ENCODE results near the gene SIKE1. TPM values are rescaled to one million over a fixed set of nuclear protein-coding genes. Genes with fewer than 3 reads are reported as not detected.
"Not testable (repeated sequence)": the region's sequence is repeated elsewhere in the genome, so short reads cannot be mapped to it uniquely, and the experiment has no call there.

Gene SIKE1
- total RNA-seq, 1 donor from 2014 or later = 55.0 TPM

DNA sequence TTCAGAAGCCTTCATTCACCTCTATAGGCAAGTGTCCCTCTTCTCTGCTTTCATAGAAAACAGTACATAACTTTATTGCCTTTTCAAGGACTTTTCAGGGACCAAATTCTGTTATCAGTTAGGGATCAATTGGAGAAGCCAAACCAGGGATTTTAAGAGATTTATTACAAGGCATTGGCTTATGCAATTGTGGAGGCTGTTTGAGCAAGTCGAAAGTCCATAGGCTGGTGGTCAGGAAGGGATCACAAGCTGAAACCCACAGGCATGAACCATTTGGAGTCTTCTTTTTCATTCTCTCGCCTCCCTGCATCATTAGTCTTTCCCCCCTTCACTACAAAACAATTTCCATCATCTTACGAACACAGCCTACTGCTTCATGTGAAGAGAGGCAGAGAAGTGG lies 39.4 kb upstream of the SIKE1 start:
- no peak for DNase-seq (ENCODE audit: low spot score)
- no peak overlapping the region for H3K4me3 Mint-ChIP-seq (ENCODE audit: unreplicated experiment)
- H3K4me1 Mint-ChIP-seq (ENCODE audit: low read depth) = no peaks in the 10 kb centered on the region
- TF ChIP-seq, protein P1, sequence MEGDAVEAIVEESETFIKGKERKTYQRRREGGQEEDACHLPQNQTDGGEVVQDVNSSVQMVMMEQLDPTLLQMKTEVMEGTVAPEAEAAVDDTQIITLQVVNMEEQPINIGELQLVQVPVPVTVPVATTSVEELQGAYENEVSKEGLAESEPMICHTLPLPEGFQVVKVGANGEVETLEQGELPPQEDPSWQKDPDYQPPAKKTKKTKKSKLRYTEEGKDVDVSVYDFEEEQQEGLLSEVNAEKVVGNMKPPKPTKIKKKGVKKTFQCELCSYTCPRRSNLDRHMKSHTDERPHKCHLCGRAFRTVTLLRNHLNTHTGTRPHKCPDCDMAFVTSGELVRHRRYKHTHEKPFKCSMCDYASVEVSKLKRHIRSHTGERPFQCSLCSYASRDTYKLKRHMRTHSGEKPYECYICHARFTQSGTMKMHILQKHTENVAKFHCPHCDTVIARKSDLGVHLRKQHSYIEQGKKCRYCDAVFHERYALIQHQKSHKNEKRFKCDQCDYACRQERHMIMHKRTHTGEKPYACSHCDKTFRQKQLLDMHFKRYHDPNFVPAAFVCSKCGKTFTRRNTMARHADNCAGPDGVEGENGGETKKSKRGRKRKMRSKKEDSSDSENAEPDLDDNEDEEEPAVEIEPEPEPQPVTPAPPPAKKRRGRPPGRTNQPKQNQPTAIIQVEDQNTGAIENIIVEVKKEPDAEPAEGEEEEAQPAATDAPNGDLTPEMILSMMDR (IDR thresholded peaks at IDR 0.05) = no peak
- H3K9me3 Mint-ChIP-seq (ENCODE audit: low read depth) = peaks cover 26% of the 10 kb centered on the region
- H3K36me3 Mint-ChIP-seq (ENCODE audit: low read depth) = no peaks in the 10 kb centered on the region
- H3K27me3 Mint-ChIP-seq (ENCODE audit: low read depth) = peaks cover 10% of the 10 kb centered on the region
- H3K27ac Mint-ChIP-seq (ENCODE audit: unreplicated experiment) = no peak overlapping the region

DNA sequence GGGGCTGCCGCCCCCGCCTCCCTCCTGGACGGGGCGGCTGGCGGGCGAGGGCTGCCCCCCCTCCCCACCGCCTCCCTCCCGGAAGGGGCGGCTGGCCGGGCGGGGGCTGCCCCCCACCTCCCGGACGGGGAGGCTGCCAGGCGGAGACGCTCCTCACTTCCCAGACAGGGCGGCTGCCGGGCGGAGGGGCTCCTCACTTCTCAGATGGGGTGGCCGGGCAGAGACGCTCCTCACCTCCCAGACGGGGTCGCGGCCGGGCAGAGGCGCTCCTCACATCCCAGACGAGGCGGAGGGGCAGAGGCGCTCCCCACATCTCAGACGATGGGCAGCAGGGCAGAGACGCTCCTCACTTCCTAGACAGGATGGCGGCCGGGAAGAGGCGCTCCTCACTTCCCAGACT lies 24.0 kb upstream of the SIKE1 start:
- peaks cover 22% of the 10 kb centered on the region for H3K27me3 Mint-ChIP-seq (ENCODE audit: low read depth)
- H3K4me1 Mint-ChIP-seq (ENCODE audit: low read depth); DNase-seq (ENCODE audit: low spot score); H3K9me3 Mint-ChIP-seq (ENCODE audit: low read depth); H3K27ac Mint-ChIP-seq (ENCODE audit: unreplicated experiment); H3K4me3 Mint-ChIP-seq (ENCODE audit: unreplicated experiment); H3K36me3 Mint-ChIP-seq (ENCODE audit: low read depth): not testable (repeated sequence)

DNA sequence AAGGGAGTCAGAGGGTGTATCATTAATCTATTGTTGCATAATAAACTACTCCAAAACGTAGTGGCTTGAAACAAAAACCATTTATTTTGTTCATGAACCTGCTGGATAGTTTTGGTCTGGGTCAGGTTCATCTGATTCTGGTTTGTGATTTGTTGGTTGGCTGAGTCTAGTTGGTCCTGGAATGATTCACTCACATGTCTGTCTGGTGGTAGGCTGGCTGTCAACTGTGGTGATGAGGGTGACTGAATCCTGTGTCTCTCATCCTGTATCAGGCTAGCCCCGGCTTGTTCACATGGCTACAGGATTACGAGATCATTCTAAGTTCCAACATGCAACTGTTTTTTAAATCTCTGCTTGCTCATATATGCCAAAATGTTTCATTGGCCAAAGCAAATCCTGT lies 22.5 kb upstream of the SIKE1 start:
- Mint-ChIP-seq H3K36me3 (ENCODE audit: low read depth) (no peaks in the 10 kb centered on the region), H3K27ac (ENCODE audit: unreplicated experiment) (no peak overlapping the region), H3K4me3 (ENCODE audit: unreplicated experiment) (no peak overlapping the region), H3K4me1 (ENCODE audit: low read depth) (no peaks in the 10 kb centered on the region), H3K9me3 (ENCODE audit: low read depth) (no peaks in the 10 kb centered on the region), H3K27me3 (ENCODE audit: low read depth) (peaks cover 27% of the 10 kb centered on the region)
- TF ChIP-seq, protein P1 (IDR thresholded peaks at IDR 0.05) = no peak
- DNase-seq (ENCODE audit: low spot score) = no peak

DNA sequence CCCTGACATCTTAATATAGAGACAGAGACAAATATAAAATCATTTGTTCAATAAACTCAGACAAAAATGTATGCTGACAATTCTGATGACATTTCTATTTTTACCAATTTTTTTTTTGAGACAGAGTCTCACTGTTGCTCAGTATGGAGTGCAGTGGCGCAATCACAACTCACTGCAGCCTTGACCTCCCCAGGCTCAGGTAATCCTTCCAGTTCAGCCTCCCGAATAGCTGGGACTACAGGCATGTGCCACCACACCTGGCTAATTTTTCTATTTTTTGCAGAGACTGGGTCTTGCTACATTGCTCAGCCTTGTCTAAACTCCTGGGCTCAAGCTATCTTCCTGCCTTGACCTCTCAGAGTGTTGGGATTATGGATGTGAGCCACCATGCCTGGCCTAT lies 13.6 kb upstream of the SIKE1 start:
- Mint-ChIP-seq H3K4me1 (ENCODE audit: low read depth) (peaks cover 5% of the 10 kb centered on the region), H3K27me3 (ENCODE audit: low read depth) (peaks cover 31% of the 10 kb centered on the region), H3K36me3 (ENCODE audit: low read depth) (no peaks in the 10 kb centered on the region), H3K27ac (ENCODE audit: unreplicated experiment) (no peak overlapping the region), H3K4me3 (ENCODE audit: unreplicated experiment) (no peak overlapping the region), H3K9me3 (ENCODE audit: low read depth) (no peaks in the 10 kb centered on the region)
- TF ChIP-seq, protein P1 (IDR thresholded peaks at IDR 0.05) = no peak
- no peak for DNase-seq (ENCODE audit: low spot score)

DNA sequence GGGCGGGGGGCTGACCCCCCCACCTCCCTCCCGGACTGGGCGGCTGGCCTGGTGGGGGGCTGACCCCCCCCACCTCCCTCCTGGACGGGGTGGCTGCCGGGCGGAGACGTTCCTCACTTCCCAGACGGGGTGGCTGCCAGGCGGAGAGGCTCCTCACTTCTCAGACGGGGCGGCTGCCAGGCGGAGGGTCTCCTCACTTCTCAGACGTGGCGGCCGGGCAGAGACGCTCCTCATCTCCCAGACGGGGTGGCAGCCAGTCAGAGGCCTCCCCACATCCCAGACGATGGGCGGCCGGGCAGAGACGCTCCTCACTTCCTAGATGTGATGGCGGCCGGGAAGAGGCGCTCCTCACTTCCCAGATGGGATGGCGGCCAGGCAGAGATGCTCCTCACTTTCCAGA lies 10.1 kb upstream of the SIKE1 start:
- not testable (repeated sequence) for DNase-seq (ENCODE audit: low spot score); H3K4me1 Mint-ChIP-seq (ENCODE audit: low read depth); H3K27ac Mint-ChIP-seq (ENCODE audit: unreplicated experiment); H3K36me3 Mint-ChIP-seq (ENCODE audit: low read depth); H3K4me3 Mint-ChIP-seq (ENCODE audit: unreplicated experiment)
- peaks cover 18% of the 10 kb centered on the region for H3K9me3 Mint-ChIP-seq (ENCODE audit: low read depth)
- H3K27me3 Mint-ChIP-seq (ENCODE audit: low read depth) = peaks cover 48% of the 10 kb centered on the region

DNA sequence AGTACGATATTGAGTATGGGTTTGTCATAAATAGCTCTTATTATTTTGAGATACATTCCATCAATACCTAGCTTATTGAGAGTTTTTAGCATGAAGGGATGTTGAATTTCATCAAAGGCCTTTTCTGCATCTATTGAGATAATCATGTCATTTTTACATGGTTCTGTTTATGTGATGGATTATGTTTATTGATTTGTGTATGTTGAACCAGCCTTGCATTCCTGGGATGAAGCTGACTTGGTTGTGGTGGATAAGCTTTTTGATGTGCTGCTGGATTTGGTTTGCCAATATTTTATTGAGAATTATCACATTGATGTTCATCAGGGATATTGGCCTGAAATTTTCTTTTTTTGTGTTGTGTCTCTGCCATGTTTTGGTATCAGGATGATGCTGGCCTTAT lies 6.0 kb upstream of the SIKE1 start:
- H3K27ac Mint-ChIP-seq (ENCODE audit: unreplicated experiment); H3K4me3 Mint-ChIP-seq (ENCODE audit: unreplicated experiment); H3K4me1 Mint-ChIP-seq (ENCODE audit: low read depth); DNase-seq (ENCODE audit: low spot score); H3K36me3 Mint-ChIP-seq (ENCODE audit: low read depth): not testable (repeated sequence)
- Mint-ChIP-seq H3K27me3 (ENCODE audit: low read depth) (peaks cover 44% of the 10 kb centered on the region), H3K9me3 (ENCODE audit: low read depth) (peaks cover 21% of the 10 kb centered on the region)

DNA sequence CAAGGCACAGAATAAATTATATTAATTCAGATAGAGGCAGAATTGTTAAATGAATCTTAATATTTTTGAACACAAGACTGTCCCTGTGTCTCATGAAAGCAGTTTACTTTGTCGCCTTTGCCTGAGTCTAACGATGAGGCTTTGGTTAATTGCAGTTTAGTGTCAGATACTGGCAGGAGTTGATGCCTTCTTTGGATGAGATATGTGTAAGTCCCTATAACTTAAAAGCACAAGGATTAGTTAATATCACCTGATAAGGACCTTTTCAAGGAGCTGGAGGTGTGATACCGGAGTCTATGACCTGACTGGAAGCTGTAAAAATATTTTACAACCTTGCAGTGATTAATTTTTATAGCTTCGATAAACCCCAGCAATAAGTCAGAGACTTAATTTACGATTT lies 2.0 kb upstream of the SIKE1 start:
- TF ChIP-seq, protein P1 (IDR thresholded peaks at IDR 0.05) = no peak
- H3K27ac Mint-ChIP-seq (ENCODE audit: unreplicated experiment) = no peak overlapping the region
- peaks cover 23% of the 10 kb centered on the region for H3K9me3 Mint-ChIP-seq (ENCODE audit: low read depth)
- H3K27me3 Mint-ChIP-seq (ENCODE audit: low read depth) = peaks cover 28% of the 10 kb centered on the region
- DNase-seq (ENCODE audit: low spot score) = no peak
- no peak overlapping the region for H3K4me3 Mint-ChIP-seq (ENCODE audit: unreplicated experiment)
- H3K4me1 Mint-ChIP-seq (ENCODE audit: low read depth) = peaks cover 28% of the 10 kb centered on the region
- H3K36me3 Mint-ChIP-seq (ENCODE audit: low read depth) = peaks cover 10% of the 10 kb centered on the region

Data from chondrocyte (in vitro differentiated cells).